HG02840 (cell line): Measurements from ENCODE around the gene OPRD1.
"Not testable (repeated sequence)": the region's sequence is repeated elsewhere in the genome, so short reads cannot be mapped to it uniquely, and the experiment has no call there.

Source experiments
- ATAC-seq: cut with Tn5 transposase; IDR thresholded peaks from one replicate; pipeline ENCODE4 v1.9.1; 2021; ENCODE audit warnings: mild to moderate bottlenecking, moderate library complexity, moderate number of reproducible peaks; ENCODE audit not compliant: unreplicated experiment, low FRiP score

Gene OPRD1

GRCh38 chr1:28840928-28841544, 29.1 kb downstream of the OPRD1 start:
- ATAC-seq: no peak

- no peak for ATAC-seq
Measured at GRCh38 chr1:28845786-28846543, 34.0 kb downstream of the OPRD1 start.

- ATAC-seq: not testable (repeated sequence)
Measured at GRCh38 chr1:28847207-28847606, 35.2 kb downstream of the OPRD1 start.

- ATAC-seq: no peak
Measured at GRCh38 chr1:28848416-28848815, 36.4 kb downstream of the OPRD1 start.

GRCh38 chr1:28853093-28853742, 41.2 kb downstream of the OPRD1 start:
- ATAC-seq: no peak

- ATAC-seq: not testable (repeated sequence)
Measured at GRCh38 chr1:28854406-28854805, 42.4 kb downstream of the OPRD1 start.

GRCh38 chr1:28855046-28855445, 43.1 kb downstream of the OPRD1 start:
- no peak for ATAC-seq

GRCh38 chr1:28855469-28855951, 43.5 kb downstream of the OPRD1 start:
- ATAC-seq: no peak

- ATAC-seq: no peak
Measured at GRCh38 chr1:28855969-28856368, 44.0 kb downstream of the OPRD1 start.

- ATAC-seq: no peak
Measured at GRCh38 chr1:28860332-28861073, 48.5 kb downstream of the OPRD1 start.

- ATAC-seq: no peak
Measured at GRCh38 chr1:28862571-28863403, 50.8 kb downstream of the OPRD1 start.

- ATAC-seq: no peak
Measured at GRCh38 chr1:28864695-28865094, 52.7 kb downstream of the OPRD1 start.

GRCh38 chr1:28865997-28866650, 54.2 kb downstream of the OPRD1 start:
- no peak for ATAC-seq

GRCh38 chr1:28867850-28868249, 55.9 kb downstream of the OPRD1 start:
- ATAC-seq: no peak

- ATAC-seq: no peak
Measured at GRCh38 chr1:28869952-28870351, 58.0 kb downstream of the OPRD1 start.

GRCh38 chr1:28871631-28872401, 59.8 kb downstream of the OPRD1 start:
- ATAC-seq: no peak

GRCh38 chr1:28875134-28875533, 63.2 kb downstream of the OPRD1 start:
- not testable (repeated sequence) for ATAC-seq

- no peak for ATAC-seq
Measured at GRCh38 chr1:28877132-28877781, 65.3 kb downstream of the OPRD1 start.
